ENCODE results near the gene ACSL1.

The ACSL1 gene

GRCh38 chr4:184817494-184818215 is 8.1 kb downstream of the ACSL1 start:
- H3K4me2 ChIP-seq (ENCODE audit: low read length, poor library complexity, severe bottlenecking): no peak overlapping the region
- no peak overlapping the region for H4K91ac ChIP-seq (ENCODE audit: low read length)
- H3K4me3 ChIP-seq (ENCODE audit: insufficient read depth in 1 of 2, low read depth in 1 of 2, low read length in 2 of 2): no peak overlapping the region
- H4K8ac ChIP-seq (ENCODE audit: low read length): peak overlapping the region; percentile 23
- H3K4me1 ChIP-seq (ENCODE audit: control insufficient read depth, insufficient read depth, low read depth, low read length): peaks cover 21% of the 10 kb centered on the region
- H3K4ac ChIP-seq (ENCODE audit: low read depth in 1 of 2, low read length in 2 of 2): no peak overlapping the region
- H3K9me3 ChIP-seq (ENCODE audit: control insufficient read depth, low read length): no peaks in the 10 kb centered on the region
- H2AFZ ChIP-seq (ENCODE audit: low read depth, low read length): no peak overlapping the region
- DNase-seq: no peak
- no peak overlapping the region for H2BK15ac ChIP-seq (ENCODE audit: low read depth, poor library complexity, severe bottlenecking)
- no peak overlapping the region for H3K18ac ChIP-seq (ENCODE audit: low read depth in 1 of 2, low read length in 2 of 2)
- no peak overlapping the region for H2BK120ac ChIP-seq (ENCODE audit: low read depth, low read length)
- H3K14ac ChIP-seq (ENCODE audit: low read length in 2 of 2): no peak overlapping the region
- no peak overlapping the region for H3K9ac ChIP-seq (ENCODE audit: low read length)
- H3K27ac ChIP-seq (ENCODE audit: low read length, poor library complexity, severe bottlenecking): no peak overlapping the region
- no peaks in the 10 kb centered on the region for H3K27me3 ChIP-seq (ENCODE audit: control insufficient read depth in 1 of 2, insufficient read depth in 1 of 2, low read length in 2 of 2)
- peaks cover 24% of the 10 kb centered on the region for H3K79me1 ChIP-seq (replicated peaks; ENCODE audit: low read length, poor library complexity, severe bottlenecking)
- H2BK12ac ChIP-seq (ENCODE audit: low read length in 2 of 2): no peak overlapping the region
- H3K36me3 ChIP-seq (ENCODE audit: control insufficient read depth in 1 of 2, insufficient read depth in 2 of 2, low read depth in 1 of 2, low read length in 2 of 2): peaks cover 0 to 3% of the 10 kb centered on the region in 2 experiments
- H3K23ac ChIP-seq (ENCODE audit: low read length in 2 of 2): no peak overlapping the region
- WGBS: 85% methylated on average over 10 of the region's 11 CpGs
- H2AK5ac ChIP-seq (ENCODE audit: low read length, severe bottlenecking): no peak overlapping the region
- no peak overlapping the region for H2BK5ac ChIP-seq (ENCODE audit: low read depth, low read length, poor library complexity, severe bottlenecking)

GRCh38 chr4:184816962-184817361 is 8.8 kb downstream of the ACSL1 start:
- H3K9me3 ChIP-seq (ENCODE audit: control insufficient read depth, low read length): no peaks in the 10 kb centered on the region
- no peak for DNase-seq
- no peak overlapping the region for H2AFZ ChIP-seq (ENCODE audit: low read depth, low read length)
- no peak overlapping the region for H3K4me2 ChIP-seq (ENCODE audit: low read length, poor library complexity, severe bottlenecking)
- no peak overlapping the region for H2BK12ac ChIP-seq (ENCODE audit: low read length in 2 of 2)
- H3K18ac ChIP-seq (ENCODE audit: low read depth in 1 of 2, low read length in 2 of 2): no peak overlapping the region
- no peak overlapping the region for H3K14ac ChIP-seq (ENCODE audit: low read length in 2 of 2)
- no peak overlapping the region for H2BK15ac ChIP-seq (ENCODE audit: low read depth, poor library complexity, severe bottlenecking)
- H3K4ac ChIP-seq (ENCODE audit: low read depth in 1 of 2, low read length in 2 of 2): no peak overlapping the region
- peaks cover 24% of the 10 kb centered on the region for H3K79me1 ChIP-seq (replicated peaks; ENCODE audit: low read length, poor library complexity, severe bottlenecking)
- H4K91ac ChIP-seq (ENCODE audit: low read length): no peak overlapping the region
- no peak overlapping the region for H2AK5ac ChIP-seq (ENCODE audit: low read length, severe bottlenecking)
- no peak overlapping the region for H2BK5ac ChIP-seq (ENCODE audit: low read depth, low read length, poor library complexity, severe bottlenecking)
- no peaks in the 10 kb centered on the region for H3K27me3 ChIP-seq (ENCODE audit: control insufficient read depth in 1 of 2, insufficient read depth in 1 of 2, low read length in 2 of 2)
- H3K36me3 ChIP-seq (ENCODE audit: control insufficient read depth in 1 of 2, insufficient read depth in 2 of 2, low read depth in 1 of 2, low read length in 2 of 2): peaks cover 0 to 3% of the 10 kb centered on the region in 2 experiments
- no peak overlapping the region for H2BK120ac ChIP-seq (ENCODE audit: low read depth, low read length)
- H3K4me3 ChIP-seq (ENCODE audit: insufficient read depth in 1 of 2, low read depth in 1 of 2, low read length in 2 of 2): no peak overlapping the region
- H3K27ac ChIP-seq (ENCODE audit: low read length, poor library complexity, severe bottlenecking): no peak overlapping the region
- H3K9ac ChIP-seq (ENCODE audit: low read length): no peak overlapping the region
- no peak overlapping the region for H4K8ac ChIP-seq (ENCODE audit: low read length)
- H3K23ac ChIP-seq (ENCODE audit: low read length in 2 of 2): no peak overlapping the region
- H3K4me1 ChIP-seq (ENCODE audit: control insufficient read depth, insufficient read depth, low read depth, low read length): peaks cover 24% of the 10 kb centered on the region

GRCh38 chr4:184815046-184815877 is 10.5 kb downstream of the ACSL1 start:
- DNase-seq: peak; percentile 34
- Histone ChIP-seq H3K27ac (ENCODE audit: low read length, poor library complexity, severe bottlenecking) (peak overlapping the region; percentile 11), H3K18ac (ENCODE audit: low read depth in 1 of 2, low read length in 2 of 2) (no peak overlapping the region), H3K4ac (ENCODE audit: low read depth in 1 of 2, low read length in 2 of 2) (no peak overlapping the region), H3K4me1 (ENCODE audit: control insufficient read depth, insufficient read depth, low read depth, low read length) (peaks cover 24% of the 10 kb centered on the region), H4K91ac (ENCODE audit: low read length) (no peak overlapping the region), H3K9ac (ENCODE audit: low read length) (no peak overlapping the region), H3K4me3 (ENCODE audit: insufficient read depth in 1 of 2, low read depth in 1 of 2, low read length in 2 of 2) (no peak overlapping the region), H2BK15ac (ENCODE audit: low read depth, poor library complexity, severe bottlenecking) (no peak overlapping the region), H3K14ac (ENCODE audit: low read length in 2 of 2) (peak overlapping the region in 1 of 2 experiments; percentile 31), H4K8ac (ENCODE audit: low read length) (no peak overlapping the region), H2BK120ac (ENCODE audit: low read depth, low read length) (no peak overlapping the region), H3K23ac (ENCODE audit: low read length in 2 of 2) (no peak overlapping the region), H3K9me3 (ENCODE audit: control insufficient read depth, low read length) (no peaks in the 10 kb centered on the region), H3K36me3 (ENCODE audit: control insufficient read depth in 1 of 2, insufficient read depth in 2 of 2, low read depth in 1 of 2, low read length in 2 of 2) (peaks cover 0 to 9% of the 10 kb centered on the region in 2 experiments), H2BK5ac (ENCODE audit: low read depth, low read length, poor library complexity, severe bottlenecking) (no peak overlapping the region), H2AFZ (ENCODE audit: low read depth, low read length) (no peak overlapping the region), H2BK12ac (ENCODE audit: low read length in 2 of 2) (no peak overlapping the region), H3K27me3 (ENCODE audit: control insufficient read depth in 1 of 2, insufficient read depth in 1 of 2, low read length in 2 of 2) (no peaks in the 10 kb centered on the region), H3K79me1 (replicated peaks; ENCODE audit: low read length, poor library complexity, severe bottlenecking) (peaks cover 29% of the 10 kb centered on the region), H3K4me2 (ENCODE audit: low read length, poor library complexity, severe bottlenecking) (peak overlapping the region; percentile 45), H2AK5ac (ENCODE audit: low read length, severe bottlenecking) (no peak overlapping the region)
- WGBS: 70% methylated on average over 7 of the region's 11 CpGs

GRCh38 chr4:184814686-184815045 is 11.1 kb downstream of the ACSL1 start:
- Histone ChIP-seq H2BK15ac (ENCODE audit: low read depth, poor library complexity, severe bottlenecking) (no peak overlapping the region), H3K4ac (ENCODE audit: low read depth in 1 of 2, low read length in 2 of 2) (no peak overlapping the region), H2AK5ac (ENCODE audit: low read length, severe bottlenecking) (no peak overlapping the region), H3K9ac (ENCODE audit: low read length) (no peak overlapping the region), H4K8ac (ENCODE audit: low read length) (no peak overlapping the region), H3K9me3 (ENCODE audit: control insufficient read depth, low read length) (no peaks in the 10 kb centered on the region), H2BK12ac (ENCODE audit: low read length in 2 of 2) (no peak overlapping the region), H2AFZ (ENCODE audit: low read depth, low read length) (no peak overlapping the region), H3K27ac (ENCODE audit: low read length, poor library complexity, severe bottlenecking) (peak overlapping the region; percentile 11), H2BK5ac (ENCODE audit: low read depth, low read length, poor library complexity, severe bottlenecking) (no peak overlapping the region), H3K79me1 (replicated peaks; ENCODE audit: low read length, poor library complexity, severe bottlenecking) (peaks cover 29% of the 10 kb centered on the region), H3K27me3 (ENCODE audit: control insufficient read depth in 1 of 2, insufficient read depth in 1 of 2, low read length in 2 of 2) (no peaks in the 10 kb centered on the region), H4K91ac (ENCODE audit: low read length) (no peak overlapping the region), H3K18ac (ENCODE audit: low read depth in 1 of 2, low read length in 2 of 2) (no peak overlapping the region), H3K4me2 (ENCODE audit: low read length, poor library complexity, severe bottlenecking) (peak overlapping the region; percentile 45), H3K4me3 (ENCODE audit: insufficient read depth in 1 of 2, low read depth in 1 of 2, low read length in 2 of 2) (no peak overlapping the region), H3K4me1 (ENCODE audit: control insufficient read depth, insufficient read depth, low read depth, low read length) (peaks cover 24% of the 10 kb centered on the region), H3K14ac (ENCODE audit: low read length in 2 of 2) (no peak overlapping the region), H3K23ac (ENCODE audit: low read length in 2 of 2) (no peak overlapping the region), H2BK120ac (ENCODE audit: low read depth, low read length) (no peak overlapping the region), H3K36me3 (ENCODE audit: control insufficient read depth in 1 of 2, insufficient read depth in 2 of 2, low read depth in 1 of 2, low read length in 2 of 2) (peaks cover 0 to 9% of the 10 kb centered on the region in 2 experiments)
- DNase-seq: no peak
- 88% methylated on average over 5 of the region's 5 CpGs for WGBS

Measured in mesenchymal stem cell (in vitro differentiated cells and primary cell).